Activated T-cell treated with anti-CD3 and anti-CD28 coated beads, Interleukin-2, amount 50 U/mL, for 48 hours (primary cell): ENCODE measurements around the gene SYCP1.
"Not testable (repeated sequence)": the region's sequence is repeated elsewhere in the genome, so short reads cannot be mapped to it uniquely, and the experiment has no call there.

Experiments
- DNase-seq, 2 experiments: peaks; one replicate each; pipeline ENCODE4 v3.0.0-alpha.2; 2020

Gene SYCP1

DNA sequence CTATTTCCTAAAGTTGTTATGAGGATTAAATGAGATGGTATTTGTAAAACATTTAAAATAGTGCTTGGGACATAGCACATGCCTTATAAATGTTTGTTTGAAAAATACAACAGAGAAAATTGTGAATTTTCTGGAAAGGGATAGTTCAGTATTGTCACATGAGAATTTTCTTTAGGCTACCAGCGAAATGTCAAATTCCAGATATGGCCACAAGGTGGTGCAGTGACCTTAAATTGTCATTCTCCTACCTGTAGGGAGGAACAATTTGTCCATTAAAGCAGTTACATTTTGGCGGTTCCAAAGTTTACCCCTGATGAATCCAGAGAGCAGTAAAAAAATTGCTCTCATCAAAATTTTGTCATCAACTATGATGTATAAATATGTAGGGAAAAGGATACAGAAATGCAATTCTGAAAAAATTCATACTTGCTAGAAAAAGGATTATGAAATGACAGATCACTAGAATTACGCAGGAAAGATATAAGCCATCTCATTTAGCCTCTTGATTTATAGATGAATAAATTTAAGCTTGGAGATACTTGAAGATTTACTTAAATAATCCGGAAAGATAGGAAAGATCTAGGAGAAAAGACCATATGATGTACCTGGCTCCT, 124.7 kb downstream of the SYCP1 start:
- DNase-seq, result peak; percentile 69 to 70

DNA sequence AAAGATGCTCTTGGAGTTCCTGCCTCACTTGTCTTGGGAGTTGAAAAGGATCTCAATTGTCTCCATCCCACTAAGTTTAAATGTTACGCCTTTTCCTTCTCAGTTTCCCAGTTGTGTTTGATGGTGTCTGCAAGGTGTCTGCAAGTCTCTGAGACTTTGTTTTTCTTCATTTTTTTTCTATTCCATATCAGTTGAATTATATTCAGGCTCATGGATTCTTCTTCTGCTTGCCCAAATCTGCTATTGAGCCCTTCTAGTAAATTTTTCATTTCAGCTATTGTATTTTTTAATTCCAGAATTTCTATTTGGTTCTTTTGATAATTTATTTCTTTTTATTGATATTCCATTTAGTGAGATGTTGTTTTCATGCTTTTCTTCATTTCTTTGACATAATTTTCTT, 127.6 kb downstream of the SYCP1 start:
- no peak for DNase-seq

DNA sequence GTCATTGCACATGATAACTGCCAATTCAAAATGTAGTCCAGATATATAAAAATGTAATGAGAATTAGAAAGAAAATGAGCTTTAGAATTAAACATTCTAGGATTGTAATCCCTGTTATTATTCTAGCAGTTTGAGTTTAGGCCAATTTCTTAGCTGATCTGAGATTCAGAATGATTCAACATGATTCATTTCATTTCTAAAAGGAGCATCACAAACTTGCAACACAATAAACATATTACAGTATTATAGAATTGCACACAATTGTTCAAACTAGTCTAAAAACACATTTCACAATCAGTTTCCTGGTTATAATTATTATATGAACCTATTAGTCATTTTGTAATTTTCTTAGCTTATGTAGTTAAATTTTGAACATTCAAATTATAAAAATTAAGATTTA, 131.6 kb downstream of the SYCP1 start:
- DNase-seq, result no peak

DNA sequence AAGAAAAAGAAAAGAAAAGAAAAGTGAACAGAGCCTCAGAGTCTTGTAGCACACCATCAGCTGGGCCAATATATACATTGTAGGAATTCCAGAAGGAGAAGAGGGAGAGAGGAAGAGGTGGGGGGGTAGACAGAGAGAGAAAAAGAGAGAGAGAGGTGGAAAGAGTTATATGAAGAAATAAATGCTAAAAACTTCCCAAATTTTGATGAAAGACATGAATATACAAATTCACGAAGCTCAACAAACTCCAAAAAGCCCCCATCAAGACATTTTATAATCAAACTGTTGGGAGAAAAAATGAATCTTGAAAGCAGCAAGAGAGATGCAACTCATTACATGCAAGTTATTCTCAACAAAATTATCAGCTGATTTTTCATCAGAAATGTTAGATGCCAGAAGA, 133.4 kb downstream of the SYCP1 start:
- no peak for DNase-seq

DNA sequence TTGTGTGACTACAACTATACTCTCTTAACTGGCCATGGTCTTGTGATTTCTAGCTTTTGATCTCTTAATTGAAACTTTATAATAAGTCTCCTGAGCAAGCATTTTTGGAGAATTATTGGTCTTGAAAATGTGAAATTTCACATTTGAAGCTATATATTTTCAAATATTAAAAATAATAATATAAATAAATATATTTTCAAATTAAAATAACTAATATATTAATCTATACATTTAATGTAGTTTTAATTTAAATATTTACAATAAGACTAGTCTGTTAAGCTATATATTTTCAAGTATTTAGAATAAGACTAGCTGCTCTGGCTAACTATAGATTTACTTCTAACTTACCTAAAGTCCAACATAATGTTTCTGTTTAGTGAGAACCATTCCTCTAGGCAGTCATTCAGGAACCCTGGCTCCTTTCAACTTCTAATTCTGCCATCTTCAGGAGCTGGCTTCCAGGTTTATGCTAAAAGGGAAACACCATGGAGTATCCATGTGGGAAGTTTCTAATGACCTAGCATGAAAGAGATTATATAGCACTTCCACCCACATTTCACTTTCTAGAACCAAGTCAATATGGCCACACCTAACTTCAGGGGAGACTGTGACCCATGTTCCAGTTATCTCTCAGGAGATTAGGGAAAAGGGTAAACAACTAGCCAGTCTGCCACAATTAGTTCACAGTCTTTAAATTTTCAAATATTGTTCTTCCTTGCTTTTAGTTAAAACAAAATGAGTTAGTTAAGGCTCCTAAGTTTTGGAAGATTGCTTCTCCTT, 143.0 kb downstream of the SYCP1 start:
- DNase-seq, result no peak

DNA sequence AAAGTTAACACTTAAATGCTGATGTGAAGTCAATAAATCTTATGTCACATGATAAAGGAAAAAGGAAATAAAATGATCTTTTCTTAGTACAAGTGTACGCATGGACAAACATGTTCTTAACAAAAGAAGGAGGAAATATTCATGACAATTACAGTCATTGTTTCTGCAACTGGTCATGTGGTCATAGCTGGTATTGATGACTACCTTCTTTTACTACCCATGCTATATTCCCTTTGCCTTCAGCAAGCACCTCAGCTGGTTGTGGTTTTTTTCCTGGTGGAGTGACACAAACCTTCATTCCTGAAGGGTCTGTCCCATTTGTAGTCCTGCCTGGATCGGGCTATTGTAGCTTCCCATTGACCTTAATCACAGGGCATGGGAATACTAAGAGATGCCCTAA, 151.5 kb downstream of the SYCP1 start:
- no peak for DNase-seq

DNA sequence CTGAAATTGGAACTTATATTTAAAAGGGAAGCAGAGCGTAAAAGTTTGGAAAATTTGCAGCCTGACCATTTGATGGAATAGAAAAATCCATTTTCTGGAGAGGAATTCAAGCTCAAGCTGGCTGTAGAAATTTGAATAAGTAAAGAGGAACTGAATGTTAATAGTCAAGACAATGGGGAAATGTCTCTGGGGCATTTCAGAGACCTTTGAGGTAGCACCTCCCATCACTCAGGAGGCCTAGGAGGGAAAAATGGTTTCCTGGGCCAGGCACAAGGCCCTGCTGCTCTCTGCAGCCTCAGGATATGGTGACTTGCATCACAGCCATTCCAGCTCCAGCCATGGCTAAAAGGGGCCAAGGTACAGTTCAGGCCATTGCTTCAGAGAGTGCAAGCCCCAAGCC, 157.3 kb downstream of the SYCP1 start:
- no peak for DNase-seq

DNA sequence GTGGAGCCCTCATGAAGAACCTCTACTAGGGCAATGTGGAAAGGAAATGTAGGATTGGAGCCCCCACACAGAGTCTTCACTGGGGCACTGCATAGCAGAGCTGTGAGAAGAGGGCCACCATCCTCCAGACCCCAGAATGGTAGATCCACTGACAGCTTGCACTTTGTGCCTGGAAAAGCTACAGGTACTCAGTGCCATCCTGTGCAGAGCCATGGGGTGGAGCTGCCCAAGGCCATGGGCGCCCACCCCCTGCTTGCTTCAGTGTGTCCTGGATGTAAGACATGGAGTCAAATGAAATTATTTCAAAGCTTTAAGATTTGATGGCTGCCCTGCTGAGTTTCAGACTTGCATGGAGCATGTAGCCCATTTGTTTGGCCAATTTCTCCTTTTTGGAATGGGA, 157.8 kb downstream of the SYCP1 start:
- no peak for DNase-seq

DNA sequence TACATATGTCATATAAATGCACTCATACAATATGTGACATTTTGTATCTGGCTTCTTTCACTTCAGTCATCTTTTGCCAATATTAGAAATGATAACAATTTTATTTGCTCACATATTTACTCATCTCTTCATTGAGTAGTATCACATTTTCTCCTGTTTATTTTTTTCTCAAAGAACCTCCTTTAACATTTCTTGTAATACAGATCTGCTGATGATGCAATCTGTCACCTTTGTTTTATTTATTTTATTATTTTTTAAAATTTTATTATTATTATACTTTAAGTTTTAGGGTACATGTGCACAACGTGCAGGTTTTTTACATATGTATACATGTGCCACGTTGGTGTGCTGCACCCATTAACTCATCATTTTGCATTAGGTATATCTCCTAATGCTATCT, 159.1 kb downstream of the SYCP1 start:
- no peak for DNase-seq

DNA sequence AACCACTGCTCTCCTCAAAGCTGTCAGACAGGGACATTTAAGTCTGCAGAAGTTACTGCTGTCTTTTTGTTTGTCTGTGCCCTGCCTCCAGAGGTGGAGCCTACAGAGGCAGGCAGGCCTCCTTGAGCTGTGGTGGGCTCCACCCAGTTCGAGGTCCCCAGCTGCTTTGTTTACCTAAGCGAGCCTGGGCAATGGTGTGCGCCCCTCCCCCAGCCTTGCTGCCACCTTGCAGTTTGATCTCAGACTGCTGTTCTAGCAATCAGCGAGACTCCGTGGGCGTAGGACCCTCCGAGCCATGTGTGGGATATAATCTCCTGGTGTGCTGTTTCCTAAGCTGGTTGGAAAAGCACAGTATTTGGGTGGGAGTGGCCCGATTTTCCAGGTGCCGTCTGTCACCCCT, 164.9 kb downstream of the SYCP1 start:
- not testable (repeated sequence) for DNase-seq

DNA sequence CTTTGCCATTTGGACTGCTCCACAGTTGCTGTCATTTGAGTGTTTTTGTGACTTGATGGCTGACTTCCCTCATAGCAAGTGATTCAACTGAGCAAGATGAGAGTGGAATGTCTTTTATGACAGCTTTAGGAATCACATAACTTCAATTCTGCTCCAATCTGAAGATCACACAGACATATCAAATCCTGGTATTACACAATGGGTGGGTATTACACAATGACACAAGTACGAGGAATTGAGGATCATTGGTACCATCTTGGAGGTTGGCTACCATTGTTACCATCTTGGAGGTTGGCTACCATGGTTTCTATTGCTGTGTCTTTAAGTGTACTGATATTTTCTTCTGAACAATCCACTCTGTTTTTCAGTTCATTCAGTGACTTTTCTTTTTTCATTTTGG, 166.5 kb downstream of the SYCP1 start:
- no peak for DNase-seq

DNA sequence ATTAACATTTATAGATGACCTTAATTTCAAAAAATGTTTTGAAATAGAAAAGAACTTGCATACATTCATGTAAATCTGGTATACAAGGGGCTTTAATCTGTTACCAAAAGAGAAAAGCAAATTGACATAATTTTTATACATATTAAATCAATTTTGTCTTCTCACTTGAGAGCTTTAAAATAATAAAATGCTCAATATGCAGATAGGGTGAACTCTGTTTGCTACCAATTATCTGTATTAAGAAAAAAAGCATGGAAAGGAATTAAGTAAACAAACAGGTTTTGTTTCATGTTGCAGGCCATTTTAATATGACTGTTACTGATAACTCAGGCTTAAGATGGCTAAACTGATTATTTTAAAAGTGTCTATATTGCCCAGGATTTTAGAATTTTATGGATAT, 168.9 kb downstream of the SYCP1 start:
- DNase-seq, result no peak

DNA sequence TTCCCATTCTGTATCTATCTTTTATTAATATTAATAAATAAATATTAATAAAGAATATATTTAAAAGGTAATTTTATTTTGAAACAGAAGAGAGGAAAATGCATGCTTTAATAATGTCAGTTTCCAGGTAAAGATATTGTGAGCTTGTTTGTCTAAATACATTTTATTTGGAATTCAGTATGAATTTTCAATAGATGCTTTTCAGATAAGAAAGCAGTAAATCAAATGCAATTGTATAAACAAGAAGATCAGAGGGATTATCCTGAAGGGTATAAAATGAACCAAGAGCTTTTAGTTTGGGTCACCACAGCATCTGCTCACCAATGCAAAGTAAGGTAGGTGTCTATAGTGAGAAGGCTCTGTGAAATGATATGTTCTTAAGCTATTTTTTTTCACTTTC, 174.9 kb downstream of the SYCP1 start, which contains the start of gene TSHB:
Gene TSHB, plus strand, starts transcription at position 301 of the 400 bp plus-strand sequence. CDS start 3,537 bp downstream, outside the sequence.
- no peak for DNase-seq

DNA sequence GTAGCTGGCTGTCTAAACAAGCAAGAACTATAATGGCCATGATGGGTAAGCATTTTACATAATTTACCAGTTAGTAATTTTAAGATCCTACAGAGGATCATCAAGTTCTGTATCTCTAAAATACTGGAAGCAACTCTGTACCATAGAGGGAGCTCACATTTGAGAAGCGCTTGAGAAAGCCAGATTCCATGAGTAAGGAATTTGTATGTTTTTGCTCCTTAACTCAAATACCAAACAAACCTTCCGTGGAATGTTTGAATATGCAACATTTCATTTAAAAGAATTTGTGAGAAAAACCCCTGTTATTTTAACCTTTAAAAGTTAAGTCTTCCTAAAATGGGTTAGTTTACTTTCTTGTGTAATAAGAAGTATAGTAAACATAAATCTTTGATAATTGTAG, 176.9 kb downstream of the SYCP1 start:
- no peak for DNase-seq

DNA sequence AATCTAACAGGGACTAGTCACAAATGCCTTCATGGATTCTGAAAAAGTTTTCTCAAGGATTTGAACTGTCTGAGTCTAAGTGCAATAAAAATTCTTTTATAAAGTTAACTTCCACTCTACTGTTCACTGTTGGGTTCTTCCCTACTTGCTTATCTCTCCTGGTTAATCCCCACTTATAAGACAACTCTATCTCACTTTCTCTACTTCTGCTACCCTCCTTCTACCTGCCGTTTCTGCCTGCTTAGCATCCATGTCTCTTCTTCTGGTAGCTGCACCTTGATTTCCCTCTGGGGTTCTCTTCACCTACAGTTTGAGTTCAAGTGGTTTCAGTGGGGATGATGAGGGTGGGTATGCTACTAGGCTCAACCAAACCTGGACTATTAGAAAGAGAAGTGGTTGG, 181.0 kb downstream of the SYCP1 start:
- DNase-seq, result no peak

DNA sequence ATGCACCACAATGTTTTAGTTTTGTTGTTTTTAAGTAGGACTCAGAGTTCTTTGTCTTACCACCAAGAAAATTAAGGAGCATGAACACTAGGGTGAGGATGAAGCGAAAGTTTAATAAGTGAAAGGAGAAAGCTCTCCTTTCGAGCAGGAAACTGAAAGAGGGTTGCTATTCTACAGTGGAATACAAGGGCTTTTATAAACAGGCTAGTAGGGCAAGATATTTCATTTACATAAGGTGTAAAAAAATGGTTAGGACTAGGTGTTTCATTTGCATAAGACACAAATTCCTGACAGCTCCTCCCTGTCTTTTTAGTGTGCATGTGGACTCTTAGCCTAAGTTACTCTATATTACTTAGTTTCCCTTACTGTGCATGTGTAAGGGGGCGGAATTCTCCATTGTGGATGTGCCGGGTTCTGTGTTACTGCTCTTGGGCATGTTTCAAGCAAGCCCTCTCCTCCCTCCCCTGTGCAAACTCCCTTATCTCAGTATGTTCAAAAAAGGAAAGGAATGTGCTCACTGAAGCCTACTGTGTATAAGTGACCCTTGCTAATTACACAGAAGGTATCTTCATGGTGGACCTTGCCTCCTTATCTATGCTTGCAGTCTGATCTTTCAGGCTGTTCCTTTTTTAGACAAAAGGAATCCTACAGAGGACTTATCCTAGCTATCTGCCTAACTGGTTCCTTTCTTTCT, 182.3 kb downstream of the SYCP1 start:
- no peak for DNase-seq

DNA sequence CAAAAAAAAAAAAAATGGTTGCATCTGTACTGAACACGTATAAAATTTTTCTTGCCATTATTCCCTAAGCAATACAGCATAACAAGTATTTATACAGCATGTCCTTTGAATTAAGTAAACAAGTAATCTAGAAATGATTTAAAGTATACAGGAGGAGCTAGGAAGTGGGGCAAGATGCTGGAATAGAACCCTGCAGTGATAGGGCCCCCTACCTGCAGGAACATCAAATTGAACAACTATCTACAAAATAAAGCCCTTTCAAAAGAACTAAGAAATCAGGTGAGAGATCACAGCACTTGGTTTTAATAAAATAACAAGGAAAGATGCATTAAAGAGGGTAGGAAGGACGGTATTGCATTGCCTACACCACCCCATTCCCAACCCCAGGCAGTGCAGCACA, 185.8 kb downstream of the SYCP1 start:
- no peak for DNase-seq

DNA sequence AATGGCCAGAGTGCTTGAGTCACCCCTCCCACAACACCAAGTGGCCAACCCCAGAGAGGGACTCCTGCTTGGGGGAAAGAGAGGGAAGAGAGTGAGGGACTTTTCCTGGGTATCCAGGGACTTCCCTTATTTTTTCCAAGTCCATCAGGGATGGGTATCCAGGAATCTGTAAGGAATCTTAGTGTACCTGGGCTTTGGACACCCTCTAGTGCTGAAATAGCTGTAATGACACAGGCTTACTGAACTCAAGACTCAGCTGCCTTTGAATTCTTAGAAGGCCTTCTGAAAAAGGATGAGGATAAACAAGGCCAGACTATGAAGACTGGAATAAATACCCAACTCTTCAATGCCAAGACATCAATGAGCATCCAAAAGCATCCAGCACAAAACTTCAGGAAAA, 187.0 kb downstream of the SYCP1 start:
- no peak for DNase-seq
